Fibroblast of lung (primary cell): ENCODE data around the gene DNAH10. TPM values are rescaled to one million over a fixed set of nuclear protein-coding genes. Genes with fewer than 3 reads are reported as not detected.

Experiments used
- DNase-seq, 2 donors: peaks; one replicate each; pipeline versions ENCODE4 v3.0.0 to v3.0.0-alpha.2; 2010; ENCODE audit warnings: low read depth in 2 of 2
- H2AFZ ChIP-seq: 2 replicates; pipeline ENCODE4 v1.5.1; 2012; ENCODE audit warnings: low read length, control low read depth, inconsistent platforms
- H3K27ac ChIP-seq: 2 replicates; pipeline ENCODE4 v1.5.1; 2011; ENCODE audit warnings: low read length, control low read depth; ENCODE audit not compliant: insufficient read depth
- H3K27me3 ChIP-seq: 2 replicates; pipeline ENCODE4 v1.5.1; 2011; ENCODE audit warnings: mild to moderate bottlenecking, low read length; ENCODE audit not compliant: control insufficient read depth, insufficient read depth
- H3K36me3 ChIP-seq: 2 replicates; pipeline ENCODE4 v1.5.1; 2011; ENCODE audit warnings: low read length; ENCODE audit not compliant: control insufficient read depth, insufficient read depth
- H3K4me1 ChIP-seq: 2 replicates; pipeline ENCODE4 v1.5.1; 2011; ENCODE audit warnings: low read length; ENCODE audit not compliant: control insufficient read depth, insufficient read depth; ENCODE audit errors: extremely low read depth
- H3K4me2 ChIP-seq: 2 replicates; pipeline ENCODE4 v1.5.1; 2011; ENCODE audit warnings: low read length, control low read depth; ENCODE audit not compliant: insufficient read depth; ENCODE audit errors: extremely low read depth
- H3K4me3 ChIP-seq, 4 experiments: fragments of 200-600 bp in 1 of 4; sonication (generic) in 1 of 4; replicated peaks in 1 of 4; 2 replicates each; pipeline ENCODE4 v1.5.1; 2011 to 2016; ENCODE audit warnings: low read length in 4 of 4, low read depth in 3 of 4, mild to moderate bottlenecking in 3 of 4, control low read depth in 2 of 4, inconsistent platforms in 1 of 4, mixed read lengths in 1 of 4; ENCODE audit not compliant: insufficient read depth in 1 of 4; ENCODE audit errors: control extremely low read depth in 1 of 4
- H3K79me2 ChIP-seq: 2 replicates; pipeline ENCODE4 v1.5.1; 2012; ENCODE audit warnings: mild to moderate bottlenecking, low read length, inconsistent platforms; ENCODE audit not compliant: control insufficient read depth, insufficient read depth
- H3K9ac ChIP-seq: 2 replicates; pipeline ENCODE4 v1.5.1; 2011; ENCODE audit warnings: mild to moderate bottlenecking, low read length, control low read depth; ENCODE audit not compliant: insufficient read depth
- H3K9me3 ChIP-seq: 2 replicates; pipeline ENCODE4 v1.5.1; 2012; ENCODE audit warnings: low read depth, low read length; ENCODE audit not compliant: control insufficient read depth, insufficient read depth
- H4K20me1 ChIP-seq: 2 replicates; pipeline ENCODE4 v1.5.1; 2011; ENCODE audit warnings: low read length; ENCODE audit not compliant: control insufficient read depth, insufficient read depth; ENCODE audit errors: extremely low read depth
- CTCF ChIP-seq, 2 donors: IDR thresholded peaks in 1 of 2; conservative IDR thresholded peaks in 1 of 2; 1 replicate in 1 of 2; 2 replicates in 1 of 2; pipeline ENCODE4 v1.5.1; 2011 to 2012; ENCODE audit warnings: low read length in 2 of 2, control low read depth in 1 of 2, inconsistent platforms in 1 of 2, low read depth in 1 of 2, mild to moderate bottlenecking in 1 of 2
- EZH2 ChIP-seq: IDR thresholded peaks from 2 replicates; pipeline ENCODE4 v1.5.1; 2012; ENCODE audit warnings: low read length, control low read depth, mild to moderate bottlenecking; ENCODE audit errors: missing control alignments
- polyA plus RNA-seq, 2 donors: library from polyadenylated mRNA; depleted of rRNA in 1 of 2; stranded (reverse) in 1 of 2; unstranded in 1 of 2; fragments of >200 nt; gene quantifications; 2 replicates each; pipeline ENCODE4 v1.2.1, GENCODE V29; 2011 to 2012; ENCODE audit warnings: missing spikeins in 1 of 2
- total RNA-seq: library from RNA; depleted of rRNA; stranded (reverse); fragments of >200 nt; gene quantifications from 2 replicates; pipeline ENCODE4 v1.2.1, GENCODE V29; 2014

The DNAH10 gene
- total and polyA plus RNA-seq, 2 donors (not counting 1 experiment from before 2014, with no cell fraction given): 0.06 to 0.33 TPM

GRCh38 chr12:123799227-123799626 is 37.1 kb downstream of the DNAH10 start:
- H2AFZ ChIP-seq: no peak overlapping the region
- H3K27me3 ChIP-seq: no peaks in the 10 kb centered on the region
- no peak for DNase-seq
- no peak overlapping the region for H3K4me2 ChIP-seq
- H3K9me3 ChIP-seq: no peaks in the 10 kb centered on the region
- H3K79me2 ChIP-seq: no peaks in the 10 kb centered on the region
- H3K4me3 ChIP-seq: no peak overlapping the region
- H3K4me1 ChIP-seq: no peaks in the 10 kb centered on the region
- H3K36me3 ChIP-seq: no peaks in the 10 kb centered on the region
- H3K9ac ChIP-seq: no peak overlapping the region
- no peaks in the 10 kb centered on the region for H4K20me1 ChIP-seq
- TF ChIP-seq CTCF (conservative IDR thresholded peaks at IDR 0.05 in 1 of 2, IDR thresholded peaks at IDR 0.05 in 1 of 2; ENCODE audit: low read depth in 1 of 2, low read length in 2 of 2) (no peak), EZH2 (no peak)
- no peak overlapping the region for H3K27ac ChIP-seq

- no peaks in the 10 kb centered on the region for H4K20me1 ChIP-seq
- no peak overlapping the region for H2AFZ ChIP-seq
- peak; percentile 15 to 61 for DNase-seq
- TF ChIP-seq CTCF (conservative IDR thresholded peaks at IDR 0.05 in 1 of 2, IDR thresholded peaks at IDR 0.05 in 1 of 2; ENCODE audit: low read depth in 1 of 2, low read length in 2 of 2) (peak; percentile 27 to 48), EZH2 (no peak)
- H3K9me3 ChIP-seq: no peaks in the 10 kb centered on the region
- no peaks in the 10 kb centered on the region for H3K36me3 ChIP-seq
- H3K4me2 ChIP-seq: no peak overlapping the region
- H3K4me1 ChIP-seq: no peaks in the 10 kb centered on the region
- no peaks in the 10 kb centered on the region for H3K27me3 ChIP-seq
- no peak overlapping the region for H3K27ac ChIP-seq
- H3K4me3 ChIP-seq: no peak overlapping the region
- H3K9ac ChIP-seq: no peak overlapping the region
- H3K79me2 ChIP-seq: no peaks in the 10 kb centered on the region
Observed at GRCh38 chr12:123801573-123802178, 39.6 kb downstream of the DNAH10 start.

- H3K27ac ChIP-seq: no peak overlapping the region
- TF ChIP-seq EZH2 (no peak), CTCF (conservative IDR thresholded peaks at IDR 0.05 in 1 of 2, IDR thresholded peaks at IDR 0.05 in 1 of 2; ENCODE audit: low read depth in 1 of 2, low read length in 2 of 2) (no peak)
- no peaks in the 10 kb centered on the region for H3K4me1 ChIP-seq
- no peak for DNase-seq
- H3K4me2 ChIP-seq: no peak overlapping the region
- no peak overlapping the region for H2AFZ ChIP-seq
- H3K79me2 ChIP-seq: no peaks in the 10 kb centered on the region
- no peaks in the 10 kb centered on the region for H3K27me3 ChIP-seq
- no peak overlapping the region for H3K9ac ChIP-seq
- no peak overlapping the region for H3K4me3 ChIP-seq
- no peaks in the 10 kb centered on the region for H4K20me1 ChIP-seq
- no peaks in the 10 kb centered on the region for H3K36me3 ChIP-seq
- no peaks in the 10 kb centered on the region for H3K9me3 ChIP-seq
Observed at GRCh38 chr12:123805173-123805572, 43.1 kb downstream of the DNAH10 start.
